HepG2 (cell line): Measurements from ENCODE around the gene SLC25A47.

Experiments used
- CTCF ChIP-seq: sonication (generic); formaldehyde crosslinking; IDR thresholded peaks from 2 replicates; pipeline ENCODE4 v1.5.0; 2020; ENCODE audit warnings: mild to moderate bottlenecking, missing genetic modification reagents, moderate library complexity
- ESRRA ChIP-seq: sonication (generic); formaldehyde crosslinking; IDR thresholded peaks from 2 replicates; pipeline ENCODE4 v1.5.1; 2020; ENCODE audit warnings: mild to moderate bottlenecking, low read depth, missing genetic modification reagents
- MAFK ChIP-seq, 2 experiments: IDR thresholded peaks in 1 of 2; conservative IDR thresholded peaks in 1 of 2; 2 replicates each; pipeline ENCODE4 v1.6.1; 2011; ENCODE audit warnings: improper control_type of control experiment in 2 of 2, low read length in 2 of 2
- POLR2A ChIP-seq, 2 experiments: IDR thresholded peaks; 2 replicates each; pipeline ENCODE4 v1.6.1; 2011; ENCODE audit warnings: low read depth in 2 of 2, low read length in 2 of 2, mild to moderate bottlenecking in 1 of 2, moderate library complexity in 1 of 2; ENCODE audit not compliant: insufficient read depth in 1 of 2
- ZNF121 ChIP-seq: sonication (generic); formaldehyde crosslinking; IDR thresholded peaks from 2 replicates; pipeline ENCODE4 v1.5.0; 2020; ENCODE audit warnings: mild to moderate bottlenecking, missing genetic modification reagents
- TF ChIP-seq, protein P1 (sequence below): sonication (generic); formaldehyde crosslinking; IDR thresholded peaks from 2 replicates; pipeline ENCODE4 v1.4.0; 2020; ENCODE audit warnings: missing genetic modification reagents
- TF ChIP-seq, protein P2 (sequence below): sonication (generic); formaldehyde crosslinking; IDR thresholded peaks from 2 replicates; pipeline ENCODE4 v1.8.1; 2023; ENCODE audit warnings: mild to moderate bottlenecking, inconsistent platforms, moderate library complexity, missing genetic modification reagents, borderline replicate concordance

GRCh38 chr14:100348253-100348729, 25.2 kb downstream of the SLC25A47 start:
- TF ChIP-seq, protein P1, sequence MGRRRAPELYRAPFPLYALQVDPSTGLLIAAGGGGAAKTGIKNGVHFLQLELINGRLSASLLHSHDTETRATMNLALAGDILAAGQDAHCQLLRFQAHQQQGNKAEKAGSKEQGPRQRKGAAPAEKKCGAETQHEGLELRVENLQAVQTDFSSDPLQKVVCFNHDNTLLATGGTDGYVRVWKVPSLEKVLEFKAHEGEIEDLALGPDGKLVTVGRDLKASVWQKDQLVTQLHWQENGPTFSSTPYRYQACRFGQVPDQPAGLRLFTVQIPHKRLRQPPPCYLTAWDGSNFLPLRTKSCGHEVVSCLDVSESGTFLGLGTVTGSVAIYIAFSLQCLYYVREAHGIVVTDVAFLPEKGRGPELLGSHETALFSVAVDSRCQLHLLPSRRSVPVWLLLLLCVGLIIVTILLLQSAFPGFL (CRISPR knock-in tag) = no peak
- TF ChIP-seq MAFK (conservative IDR thresholded peaks at IDR 0.05 in 1 of 2, IDR thresholded peaks at IDR 0.05 in 1 of 2; ENCODE audit: low read length in 2 of 2) = no peak
- TF ChIP-seq, protein P2, sequence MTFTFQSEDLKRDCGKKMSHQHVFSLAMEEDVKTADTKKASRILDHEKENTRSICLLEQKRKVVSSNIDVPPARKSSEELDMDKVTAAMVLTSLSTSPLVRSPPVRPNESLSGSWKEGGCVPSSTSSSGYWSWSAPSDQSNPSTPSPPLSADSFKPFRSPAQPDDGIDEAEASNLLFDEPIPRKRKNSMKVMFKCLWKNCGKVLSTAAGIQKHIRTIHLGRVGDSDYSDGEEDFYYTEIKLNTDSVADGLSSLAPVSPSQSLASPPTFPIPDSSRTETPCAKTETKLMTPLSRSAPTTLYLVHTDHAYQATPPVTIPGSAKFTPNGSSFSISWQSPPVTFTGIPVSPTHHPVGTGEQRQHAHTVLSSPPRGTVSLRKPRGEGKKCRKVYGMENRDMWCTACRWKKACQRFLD (CRISPR knock-in tag) = no peak
- no peak for TF ChIP-seq ESRRA
- no peak for TF ChIP-seq POLR2A (IDR thresholded peaks at IDR 0.05; ENCODE audit: insufficient read depth in 1 of 2, low read depth in 2 of 2, low read length in 2 of 2)
- no peak for TF ChIP-seq ZNF121 (CRISPR knock-in tag)
- TF ChIP-seq CTCF (CRISPR knock-in tag) = no peak
